ENCODE data around the gene EFCAB5. TPM values are rescaled to one million over a fixed set of nuclear protein-coding genes. Genes with fewer than 3 reads are reported as not detected.
"Not testable (repeated sequence)": the region's sequence is repeated elsewhere in the genome, so short reads cannot be mapped to it uniquely, and the experiment has no call there.

EFCAB5 gene
- total RNA-seq, 2 donors from 2014 or later = 2.4 to 3.4 TPM

DNA sequence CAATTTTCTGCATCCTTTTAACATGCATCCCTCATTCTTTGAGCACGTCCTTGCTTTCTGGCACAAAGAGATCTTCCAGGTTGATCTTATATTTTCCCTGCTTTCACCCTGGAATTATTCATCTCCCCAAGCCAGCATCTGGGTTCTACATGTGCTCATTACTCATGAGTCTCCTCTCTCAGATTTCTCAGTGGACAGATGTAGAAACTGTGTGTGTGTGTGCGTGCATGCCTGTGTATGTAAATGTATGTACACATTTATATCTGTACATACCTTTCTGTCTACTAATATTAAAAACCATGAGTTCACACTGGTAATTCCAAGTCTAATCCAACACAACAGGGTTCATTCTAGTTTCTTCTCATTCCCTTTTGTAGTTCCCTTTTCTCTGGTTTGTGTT lies 133.3 kb downstream of the EFCAB5 start:
- intact Hi-C loops (cut with DNase I, micrococcal nuclease) = no loop called here
- ATAC-seq (no peak), DNase-seq (no peak)

DNA sequence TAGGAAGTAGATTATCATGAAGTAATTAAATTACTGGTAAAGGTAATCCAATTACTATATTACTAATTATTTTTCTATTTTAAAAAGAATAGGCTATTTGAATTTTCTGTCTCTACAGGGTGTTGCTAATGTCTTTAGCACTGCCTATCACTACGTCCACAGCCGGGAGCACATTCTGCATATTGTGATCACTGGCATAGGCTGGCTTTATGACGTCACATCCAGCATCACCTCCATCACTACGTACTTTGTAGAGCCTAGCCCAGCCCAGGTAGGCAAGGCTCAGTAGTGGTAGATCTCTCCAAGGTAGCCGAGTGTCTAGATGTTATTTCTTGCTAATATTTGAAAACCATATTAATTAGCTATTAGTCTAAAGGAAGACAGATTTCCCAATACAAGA lies 141.3 kb downstream of the EFCAB5 start:
- DNase-seq (no peak), ATAC-seq (no peak)
- intact Hi-C loops (cut with DNase I, micrococcal nuclease) = no loop called here

DNA sequence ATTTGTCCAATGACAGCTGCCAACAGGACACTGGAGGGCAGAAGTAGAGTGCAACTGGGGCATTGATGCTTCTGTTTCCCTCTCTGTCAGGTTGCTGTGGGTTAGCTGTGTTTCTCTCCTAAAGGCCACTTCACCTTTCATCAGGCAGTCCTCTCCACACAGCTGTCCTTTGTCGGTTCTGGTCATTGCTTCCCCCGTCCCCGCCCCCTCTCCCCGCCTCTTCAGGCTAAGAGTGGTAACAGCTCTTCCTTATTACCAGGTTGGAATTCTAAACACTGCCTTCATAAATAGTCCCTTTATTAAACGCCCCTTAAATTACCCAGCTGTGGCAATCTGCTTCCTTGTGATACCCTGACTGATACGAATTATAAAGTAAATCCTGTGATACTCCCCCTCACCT lies 143.4 kb downstream of the EFCAB5 start:
- peak; percentile 38 for ATAC-seq
- intact Hi-C loops (cut with DNase I, micrococcal nuclease) = no loop called here
- DNase-seq = no peak

DNA sequence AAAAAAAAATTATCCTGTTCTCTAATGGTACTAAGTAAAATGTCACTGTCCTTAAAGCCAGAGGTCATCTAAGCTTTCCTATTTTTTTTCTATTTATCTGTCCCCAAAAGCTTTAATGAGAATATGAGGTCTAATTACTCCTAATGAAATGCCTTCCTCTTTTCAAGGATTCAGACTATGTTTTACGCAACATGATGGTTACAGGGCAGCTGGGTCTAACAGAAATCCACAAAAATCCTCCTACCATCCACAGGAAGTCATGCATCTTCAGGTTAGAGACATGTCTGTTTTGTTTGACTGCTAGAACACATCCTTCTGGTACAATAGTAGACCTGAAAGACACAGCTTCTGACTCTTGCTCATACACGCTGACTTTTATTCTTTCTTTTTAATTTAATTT lies 145.5 kb downstream of the EFCAB5 start:
- DNase-seq (no peak), ATAC-seq (no peak)
- intact Hi-C loops (cut with DNase I, micrococcal nuclease) = no loop called here

DNA sequence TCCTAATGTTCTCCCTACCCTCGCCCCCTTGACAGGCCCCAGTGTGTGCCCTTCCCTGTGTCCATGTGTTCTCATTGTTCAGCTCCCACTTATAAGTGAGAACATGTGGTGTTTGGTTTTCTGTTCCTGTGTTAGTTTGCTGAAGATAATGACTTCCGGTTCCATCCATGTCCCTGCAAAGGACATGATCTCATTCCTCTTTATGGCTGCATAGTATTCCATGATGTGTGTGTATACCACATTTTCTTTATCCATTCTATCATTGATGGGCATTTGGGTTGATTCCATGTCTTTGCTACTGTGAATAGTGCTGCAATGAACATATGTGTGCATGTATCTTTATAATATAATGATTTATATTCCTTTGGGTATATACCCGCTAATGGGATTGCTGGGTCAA lies 146.0 kb downstream of the EFCAB5 start:
- DNase-seq; intact Hi-C loops (cut with DNase I, micrococcal nuclease); ATAC-seq: not testable (repeated sequence)

DNA sequence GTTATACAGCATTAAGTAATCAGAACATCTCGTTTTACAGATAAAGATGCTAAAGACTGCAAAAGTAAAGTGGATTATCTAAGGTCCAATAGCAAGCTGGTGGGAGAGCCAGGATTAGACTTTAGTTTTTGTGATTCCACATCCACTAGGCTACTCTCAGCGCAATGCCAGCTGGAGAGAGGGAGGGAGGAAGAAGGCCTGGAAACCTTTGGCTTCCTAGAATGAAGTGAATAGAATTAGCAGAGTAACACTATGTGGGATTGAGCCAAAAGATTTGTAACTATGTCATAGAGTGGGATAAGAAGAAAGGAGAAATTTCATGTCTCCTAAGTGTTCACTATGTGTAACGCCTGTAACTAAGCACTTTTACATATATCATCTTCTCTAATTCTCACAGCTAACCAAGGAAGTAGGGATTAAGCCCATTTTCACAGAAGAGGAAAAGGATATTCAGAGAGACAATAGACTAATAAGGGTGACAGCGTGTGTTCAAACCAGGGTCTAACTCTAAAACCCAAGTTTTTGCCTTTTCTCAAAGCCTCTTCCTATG lies 149.8 kb downstream of the EFCAB5 start:
- intact Hi-C loops (cut with DNase I, micrococcal nuclease) = no loop called here
- ATAC-seq (no peak), DNase-seq (no peak)

DNA sequence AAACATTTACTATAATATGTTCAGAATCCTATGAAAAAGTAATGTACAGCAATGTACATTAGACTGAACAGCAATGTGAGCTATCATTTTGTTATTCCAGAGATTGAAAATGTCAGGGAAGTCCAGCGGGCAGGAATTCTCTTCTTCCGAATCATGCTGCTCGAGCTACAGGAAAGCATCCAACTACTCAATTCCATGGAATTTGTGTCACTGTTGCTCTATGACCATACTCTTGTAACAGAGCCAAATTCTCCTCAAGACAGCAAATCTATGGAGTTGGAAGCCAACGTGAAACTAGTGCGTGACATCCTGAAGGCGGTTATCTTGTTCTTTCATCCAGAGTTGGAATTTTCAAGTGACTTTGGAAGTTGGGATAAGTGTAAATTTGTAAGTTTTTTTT lies 150.3 kb downstream of the EFCAB5 start:
- no peak for ATAC-seq
- DNase-seq = no peak
- intact Hi-C loops (cut with DNase I, micrococcal nuclease) = no loop called here

DNA sequence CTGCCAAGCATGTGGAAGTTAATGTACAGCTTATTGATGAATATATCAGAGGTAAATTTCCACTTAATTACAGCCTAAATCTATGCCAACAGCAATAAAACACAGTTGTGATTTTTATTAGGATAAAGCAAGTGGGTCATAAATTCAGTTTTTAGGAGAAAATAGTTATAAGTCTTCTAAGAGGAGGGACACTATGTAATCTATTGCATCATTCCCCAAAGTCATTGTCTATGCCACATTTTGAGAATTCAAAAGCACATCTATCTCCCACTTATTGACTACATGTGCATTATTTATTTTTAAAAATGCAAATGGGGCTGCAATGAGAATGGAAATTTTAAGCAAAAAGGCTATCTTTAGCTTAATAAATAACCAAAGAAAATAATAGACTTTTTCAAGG lies 151.5 kb downstream of the EFCAB5 start:
- intact Hi-C loops (cut with DNase I, micrococcal nuclease) = no loop called here
- ATAC-seq = no peak

DNA sequence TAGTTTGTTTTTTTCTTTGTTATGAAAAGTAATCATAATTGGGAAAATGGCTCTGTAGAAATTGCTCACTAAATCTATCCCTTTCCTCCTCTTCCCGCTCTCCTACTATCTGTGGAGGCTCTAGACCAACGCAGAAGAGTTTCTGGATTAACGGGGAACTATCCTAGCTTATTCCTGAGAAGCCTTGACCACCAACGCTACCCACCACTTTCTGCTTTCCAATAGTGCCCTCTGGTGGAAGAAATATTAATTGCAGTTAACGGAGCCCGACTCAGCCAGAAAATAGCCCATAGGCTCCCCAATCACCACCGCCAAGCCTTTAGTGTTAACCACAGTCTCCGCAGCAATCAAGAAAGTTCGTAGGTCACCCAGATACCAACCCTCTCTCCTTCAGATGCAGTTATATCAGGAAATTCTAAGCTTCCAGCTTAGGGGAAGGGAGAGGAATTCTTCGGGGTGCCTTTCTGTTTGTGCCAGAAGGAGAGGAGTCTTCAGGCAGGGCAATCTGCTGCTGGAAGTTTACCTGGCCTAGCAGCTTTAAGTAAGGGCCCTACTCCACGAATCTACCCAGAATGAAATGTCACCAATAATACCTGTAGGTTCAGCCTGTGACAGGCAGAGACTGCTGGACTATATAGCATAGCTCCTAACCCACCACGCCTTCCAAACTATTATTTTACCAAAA lies 152.2 kb downstream of the EFCAB5 start:
- ATAC-seq (peak; percentile 69), DNase-seq (no peak)
- intact Hi-C loops (cut with DNase I, micrococcal nuclease) = no loop called here

More for the DNA sequence above, 151.5 kb downstream of the EFCAB5 start:
- DNase-seq = no peak

DNA sequence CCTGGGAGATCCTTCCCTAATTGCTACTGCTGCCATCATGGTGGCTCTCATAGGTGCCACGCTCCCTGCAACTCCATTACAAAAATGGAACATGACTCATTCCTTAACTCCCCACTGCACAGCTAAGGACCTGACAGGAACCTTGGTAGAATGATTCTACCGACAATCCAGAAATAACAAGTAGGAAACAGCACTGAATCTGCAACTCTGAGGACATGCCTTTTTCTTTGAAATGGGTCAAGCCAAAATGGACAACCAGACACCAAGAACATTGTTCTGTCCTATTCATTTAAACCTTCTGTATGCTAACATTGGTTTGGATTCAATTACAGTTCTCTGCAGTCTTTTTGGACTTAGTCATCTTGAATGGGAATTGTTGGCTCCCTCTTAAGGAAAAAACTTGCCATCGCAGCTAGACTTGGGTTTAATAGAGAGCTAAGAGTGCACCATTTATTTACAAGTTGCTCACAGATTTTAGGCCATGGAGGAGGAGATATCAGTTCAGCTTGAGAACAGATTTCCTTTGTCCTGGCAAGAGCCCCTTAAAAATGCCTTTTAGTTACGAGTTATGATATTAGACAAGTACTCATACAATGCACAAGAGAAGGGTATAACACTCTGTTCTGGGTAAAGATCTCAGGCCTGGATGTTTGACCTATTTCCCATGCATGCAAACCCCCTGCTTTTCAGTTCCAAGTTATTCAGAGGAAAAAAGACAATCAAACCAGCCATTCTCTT lies 154.2 kb downstream of the EFCAB5 start:
- DNase-seq = no peak
- ATAC-seq = peak; percentile 52
- intact Hi-C loops (cut with DNase I, micrococcal nuclease) = no loop called here

DNA sequence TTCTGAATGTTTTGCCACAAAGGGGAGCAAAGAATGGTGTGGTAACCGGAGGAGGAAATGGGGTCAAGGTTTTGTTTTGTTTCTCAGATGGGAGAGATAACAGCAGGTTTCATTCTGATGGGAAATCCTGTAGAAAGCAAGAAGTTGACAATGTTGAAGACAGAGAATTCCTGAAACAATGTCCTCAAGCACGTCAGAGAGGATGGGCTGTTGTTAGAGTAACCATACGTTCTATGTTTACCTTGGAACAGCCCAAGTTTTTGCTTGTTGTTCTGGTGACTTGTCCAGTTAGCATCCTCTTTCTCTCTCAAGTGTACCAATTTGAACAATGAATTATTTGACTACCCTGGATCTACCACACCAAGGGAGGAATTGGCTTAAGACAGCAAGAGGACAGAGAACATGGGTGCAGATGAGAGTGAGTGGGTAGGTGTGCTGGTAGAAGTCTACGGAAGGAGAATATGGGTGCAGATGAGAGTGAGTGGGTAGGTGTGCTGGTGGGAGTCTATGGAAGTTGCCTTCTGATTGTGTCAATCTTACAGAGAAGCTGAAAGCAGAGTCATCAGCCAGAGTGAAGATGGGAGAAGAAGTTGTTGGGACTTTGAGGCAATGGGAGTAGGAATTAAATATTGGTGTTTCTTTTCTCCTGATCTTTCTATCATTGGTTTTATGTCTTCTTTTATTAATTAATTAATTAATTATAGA lies 160.4 kb downstream of the EFCAB5 start:
- no peak for ATAC-seq
- DNase-seq = no peak
- intact Hi-C loops (cut with DNase I, micrococcal nuclease) = loop anchor here in 1 of 2 donors (10.0 kb wide), 1 partner anchor 233 kb away; the partner anchor contains the start of gene TMIGD1

DNA sequence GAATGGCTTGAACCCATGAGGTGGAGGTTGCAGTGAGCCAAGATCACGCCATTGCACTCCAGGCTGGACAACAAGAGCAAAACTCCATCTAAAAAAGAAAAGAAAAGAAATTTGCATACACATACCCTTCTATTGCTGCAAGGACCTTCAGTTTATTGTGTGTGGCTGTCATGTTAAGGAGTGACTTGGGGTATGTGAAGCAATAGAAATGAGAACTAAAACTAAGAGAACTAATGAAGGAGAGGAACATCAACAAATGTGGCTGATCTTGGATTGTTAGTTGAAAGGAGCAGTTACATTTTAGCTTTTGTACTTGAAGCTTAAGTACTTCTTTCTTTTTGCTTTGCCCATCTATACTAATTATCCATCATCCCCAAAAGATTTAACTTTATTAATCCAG lies 162.5 kb downstream of the EFCAB5 start:
- intact Hi-C loops (cut with DNase I, micrococcal nuclease) = loop anchor here in 1 of 2 donors (10.0 kb wide), 1 partner anchor 231 kb away; the partner anchor contains the start of gene TMIGD1
- DNase-seq = no peak
- ATAC-seq = no peak

DNA sequence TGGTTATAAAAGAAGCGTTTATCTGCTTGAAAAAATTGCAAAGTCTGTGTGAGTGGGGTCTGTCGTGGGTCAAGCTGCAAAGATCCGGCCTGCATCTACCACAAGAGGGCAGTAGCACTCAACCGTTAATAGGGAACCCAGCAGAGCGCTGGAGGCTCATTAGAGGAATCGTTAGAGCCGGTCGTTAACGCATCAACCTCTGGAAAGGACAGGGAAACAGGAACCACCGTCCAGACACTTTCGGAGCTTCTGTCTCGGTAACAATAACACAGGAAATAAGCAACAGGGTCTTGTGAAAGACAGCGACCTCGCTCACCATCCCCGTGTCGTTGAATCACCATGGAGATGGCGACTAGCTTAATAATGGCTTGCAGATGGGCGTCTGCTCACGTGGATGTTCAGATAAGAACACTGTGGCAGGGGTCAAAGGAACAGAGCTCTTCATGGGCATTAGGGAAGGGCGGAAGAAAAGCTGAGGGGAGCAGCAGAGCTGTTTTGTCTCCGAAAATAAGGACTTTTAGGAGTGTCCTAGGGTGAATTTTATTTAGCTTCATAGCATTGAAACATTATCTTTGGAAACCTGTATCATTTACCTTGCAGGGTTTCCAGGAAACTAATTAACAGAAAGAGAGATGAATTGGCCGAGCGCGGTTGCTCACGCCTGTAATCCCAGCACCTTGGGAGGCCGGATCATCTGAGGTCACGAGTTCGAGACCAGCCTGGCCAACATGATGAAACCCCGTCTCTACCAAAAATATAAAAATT lies 163.3 kb downstream of the EFCAB5 start:
- intact Hi-C loops (cut with DNase I, micrococcal nuclease) = loop anchor here in 1 of 2 donors (10.0 kb wide), 1 partner anchor 230 kb away; the partner anchor contains the start of gene TMIGD1
- DNase-seq = peak; percentile 76 to 81
- peak; percentile 95 for ATAC-seq

DNA sequence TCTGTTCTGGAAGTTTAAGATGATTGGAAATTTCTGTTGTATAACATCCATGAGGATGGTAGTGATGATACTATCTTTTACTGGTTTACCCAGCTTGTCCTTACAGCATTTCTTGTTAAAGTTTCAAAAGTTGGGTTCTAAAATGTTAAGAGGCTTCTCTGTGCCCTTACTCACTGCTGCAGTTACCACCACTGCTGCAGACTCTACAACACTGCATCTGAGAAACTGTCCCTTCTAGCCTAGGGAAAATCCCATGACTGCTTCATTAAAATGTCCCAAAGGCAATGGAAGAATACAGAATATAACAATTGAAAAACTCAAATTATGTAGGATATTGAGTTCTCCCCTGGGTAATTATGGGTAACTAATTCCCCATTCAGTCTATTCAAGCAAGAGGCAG lies 171.4 kb downstream of the EFCAB5 start:
- no peak for DNase-seq
- intact Hi-C loops (cut with DNase I, micrococcal nuclease) = no loop called here
- ATAC-seq = no peak

DNA sequence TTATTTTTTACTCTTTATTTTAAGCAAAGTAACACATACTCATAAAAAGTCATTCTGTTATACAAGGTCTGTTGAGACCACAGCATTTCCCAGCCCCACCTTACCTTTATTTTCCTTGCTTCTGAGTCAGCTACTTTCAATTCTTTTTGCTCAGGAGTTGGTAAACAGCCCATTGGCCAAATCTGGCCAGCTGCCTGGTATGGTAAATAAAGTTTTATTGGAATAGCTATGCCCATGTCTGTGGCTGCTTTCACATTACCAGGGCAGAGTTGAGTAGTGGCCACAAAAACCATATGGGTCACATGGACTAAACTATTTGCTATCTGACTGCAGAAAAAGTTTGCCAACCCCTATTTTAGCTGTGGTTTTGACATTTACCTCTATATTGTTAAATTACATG lies 171.8 kb downstream of the EFCAB5 start:
- ATAC-seq (peak; percentile 77), DNase-seq (peak; percentile 69 to 82)
- intact Hi-C loops (cut with DNase I, micrococcal nuclease) = no loop called here

DNA sequence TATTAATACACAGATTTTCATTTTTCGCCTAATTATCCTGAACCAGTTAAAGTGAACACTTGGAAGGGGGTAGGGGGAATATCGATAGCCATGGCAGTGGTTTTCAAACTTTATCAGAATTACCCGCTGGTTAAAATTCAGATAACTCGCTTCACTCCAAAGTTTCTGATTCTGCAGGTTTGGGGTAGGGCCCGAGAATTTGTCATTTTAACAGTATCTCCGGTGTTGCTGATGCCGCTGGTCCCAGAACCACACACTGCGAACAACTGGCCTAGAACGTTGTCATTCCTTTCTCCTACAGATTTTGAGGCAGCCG lies 174.9 kb downstream of the EFCAB5 start:
- DNase-seq = no peak
- intact Hi-C loops (cut with DNase I, micrococcal nuclease) = no loop called here
- peak; percentile 17 for ATAC-seq

DNA sequence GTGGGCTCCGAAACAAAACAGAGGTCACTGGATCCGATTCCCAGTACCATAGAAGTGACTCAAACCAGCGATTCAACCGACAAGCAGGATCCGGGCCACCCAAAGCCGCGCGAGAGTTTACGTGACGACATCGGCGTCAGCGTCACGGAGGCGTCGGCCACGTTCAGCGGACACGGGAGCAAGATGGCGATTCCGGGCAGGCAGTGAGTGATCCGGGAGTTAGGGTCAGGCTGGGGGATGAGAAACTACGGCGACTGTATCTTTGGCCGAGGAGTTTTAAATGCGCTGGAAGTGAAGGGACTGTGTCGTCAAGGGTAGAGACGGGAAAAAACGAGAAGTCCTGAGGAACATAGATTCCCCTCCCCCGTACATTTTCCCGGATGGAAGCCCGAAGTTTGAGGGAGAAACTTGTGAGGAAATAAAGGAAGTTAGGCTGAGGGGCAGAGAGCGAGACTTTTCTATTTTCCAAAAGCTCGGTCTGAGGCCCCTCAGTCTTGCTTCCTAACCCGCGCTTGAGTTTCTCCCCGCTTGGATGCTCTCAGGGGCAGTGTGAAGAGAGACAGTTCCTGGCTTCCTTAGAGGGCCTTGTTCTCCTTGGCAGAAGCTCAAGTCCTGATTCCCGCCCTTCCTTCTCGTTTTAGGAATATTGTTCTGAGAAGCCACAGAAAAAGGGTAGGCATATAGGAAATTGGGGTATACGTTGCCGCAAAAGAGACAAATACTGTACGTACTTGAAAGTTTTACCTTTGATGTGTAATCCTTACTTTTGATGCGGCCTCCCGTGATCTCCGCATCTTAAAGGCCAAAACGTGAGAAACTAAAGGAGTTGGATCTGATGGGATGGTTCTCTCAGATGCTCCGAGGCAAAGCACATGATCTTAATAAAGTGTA lies 175.5 kb downstream of the EFCAB5 start, which contains the start of gene NSRP1:
Gene NSRP1 (plus strand): TSS at position 156 of the 891 bp plus-strand sequence. CDS start 28 bp downstream, at position 184.
- ATAC-seq (peak; percentile 90), DNase-seq (peak; percentile 95 to 96)
- intact Hi-C loops (cut with DNase I, micrococcal nuclease) = no loop called here

DNA sequence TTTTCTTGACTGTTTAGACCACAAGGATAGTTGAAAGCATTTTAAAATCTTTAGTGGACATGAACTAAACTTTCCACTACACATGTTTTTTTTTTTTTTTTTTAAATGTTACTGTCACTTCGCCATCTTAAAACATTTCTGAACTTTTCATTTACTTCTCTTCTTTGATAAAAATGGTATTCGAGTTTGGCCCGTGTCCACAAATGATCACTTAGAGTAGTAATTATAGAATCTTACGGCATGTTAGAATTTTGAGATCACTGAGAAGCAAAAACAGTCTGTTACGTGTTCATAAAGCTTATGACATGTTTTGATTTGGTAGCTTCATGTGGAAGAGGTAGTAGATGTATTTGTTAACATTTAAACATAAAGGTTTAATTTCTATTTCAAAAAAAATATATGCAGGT lies 176.2 kb downstream of the EFCAB5 start:
- intact Hi-C loops (cut with DNase I, micrococcal nuclease) = no loop called here
- ATAC-seq (no peak), DNase-seq (no peak)
